DMS114 treated with DMSO at 0.1 percent for 48 hours (cell line): ENCODE results near the gene TTC7B.

Experiments used
- DNase-seq: peaks from one replicate; lab custom pipeline; 2025; ENCODE audit not compliant: unreplicated experiment; lab: John Stamatoyannopoulos, UW

The TTC7B gene

DNA sequence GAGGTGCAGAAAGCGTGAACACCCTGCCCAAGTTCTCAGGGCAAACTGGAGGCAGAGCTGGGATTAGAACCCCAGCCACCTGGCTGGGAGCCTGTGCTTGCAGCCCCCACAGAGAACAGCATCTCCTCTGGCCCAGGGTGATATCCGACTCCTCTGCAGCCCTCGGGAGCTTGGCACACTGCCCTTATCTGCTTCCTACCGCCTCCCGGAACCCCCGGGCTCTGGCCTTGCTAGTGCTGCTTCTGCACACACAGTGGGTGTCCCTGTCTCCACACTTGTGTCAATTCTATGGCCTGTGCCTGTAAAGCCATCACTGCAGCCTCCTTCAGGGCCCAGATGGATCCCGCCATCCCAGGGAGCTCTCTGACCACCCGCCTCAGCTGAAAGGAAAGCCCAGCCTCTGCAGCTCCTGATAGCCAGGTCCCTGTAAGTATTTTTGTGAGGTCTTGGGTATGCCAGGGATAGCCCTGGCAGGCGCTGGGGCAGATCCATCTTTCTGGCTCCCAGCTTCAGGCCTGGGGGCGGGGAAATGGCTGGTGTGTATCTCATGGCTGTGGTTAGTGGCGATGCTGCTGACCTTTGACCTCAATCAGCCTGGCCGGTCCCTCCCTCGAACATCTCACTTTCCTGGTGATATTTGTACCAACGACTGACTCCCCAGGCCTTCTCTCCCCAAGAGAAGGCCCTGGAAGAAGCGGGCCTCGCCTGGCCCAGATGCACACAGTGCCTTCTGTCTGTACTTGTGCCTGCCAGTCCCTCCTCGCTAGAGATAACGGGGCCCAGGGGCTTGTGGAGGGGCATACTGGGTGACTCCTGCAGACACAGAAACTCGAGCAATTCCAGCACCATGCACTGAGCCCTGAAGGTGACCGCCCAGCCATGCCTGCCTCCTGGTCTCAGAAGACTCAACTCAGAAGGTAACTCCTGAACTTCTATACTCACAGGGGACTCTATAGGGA lies 235.6 kb downstream of the TTC7B start:
- no peak for DNase-seq

DNA sequence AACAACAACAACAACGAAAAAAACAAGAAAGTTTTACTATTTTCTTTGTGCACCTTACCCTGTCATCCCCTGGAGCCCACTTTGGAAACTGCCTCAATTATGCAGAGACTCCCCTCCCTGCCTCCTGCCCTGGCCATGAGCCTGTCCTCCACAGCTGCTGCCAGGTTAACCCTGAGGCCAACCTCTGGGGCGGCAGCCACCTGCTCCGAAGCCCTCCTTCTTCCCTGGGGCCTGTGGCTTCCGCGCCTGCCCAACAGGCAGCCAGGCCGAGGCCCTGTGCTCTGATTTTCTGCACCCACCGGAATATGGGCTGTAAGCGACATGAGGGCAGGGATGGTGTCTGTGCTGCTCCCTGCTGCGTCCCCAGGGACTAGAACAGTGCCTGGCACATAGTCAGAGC lies 236.4 kb downstream of the TTC7B start:
- no peak for DNase-seq

- no peak for DNase-seq
Observed at GRCh38 chr14:90579088-90579487, 237.1 kb downstream of the TTC7B start.

- DNase-seq = no peak
Observed at GRCh38 chr14:90578283-90578985, 237.8 kb downstream of the TTC7B start.

DNA sequence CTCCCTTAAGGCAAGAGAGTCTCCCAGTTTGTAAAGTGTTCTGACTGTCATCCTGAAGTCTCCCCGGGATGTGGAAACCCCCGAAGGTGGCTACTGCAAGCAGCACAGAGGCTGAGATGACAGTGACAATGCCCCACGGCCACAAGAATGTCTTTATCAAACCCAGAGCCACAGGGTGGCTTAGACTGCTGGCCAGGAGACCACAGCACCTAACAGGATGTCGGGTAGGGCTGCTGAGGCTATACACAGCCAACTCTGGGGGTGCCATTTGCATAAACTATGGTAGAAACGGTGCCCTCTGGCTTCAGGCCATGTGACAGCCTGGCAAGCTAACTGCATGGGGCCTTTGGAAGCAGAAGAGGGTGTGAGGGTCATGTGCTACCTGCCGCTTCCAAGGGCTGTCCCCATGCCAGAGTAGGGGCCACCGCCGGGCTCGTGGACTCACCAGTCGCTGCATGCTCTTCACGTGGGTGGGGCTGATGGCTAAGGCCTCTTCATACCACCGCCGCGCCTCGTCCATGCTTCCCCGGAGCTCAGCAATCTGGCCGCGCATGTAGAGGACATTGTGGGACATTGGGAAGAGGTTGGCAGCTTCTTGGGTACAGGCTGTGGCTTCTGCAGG lies 238.5 kb downstream of the TTC7B start:
- no peak for DNase-seq

DNA sequence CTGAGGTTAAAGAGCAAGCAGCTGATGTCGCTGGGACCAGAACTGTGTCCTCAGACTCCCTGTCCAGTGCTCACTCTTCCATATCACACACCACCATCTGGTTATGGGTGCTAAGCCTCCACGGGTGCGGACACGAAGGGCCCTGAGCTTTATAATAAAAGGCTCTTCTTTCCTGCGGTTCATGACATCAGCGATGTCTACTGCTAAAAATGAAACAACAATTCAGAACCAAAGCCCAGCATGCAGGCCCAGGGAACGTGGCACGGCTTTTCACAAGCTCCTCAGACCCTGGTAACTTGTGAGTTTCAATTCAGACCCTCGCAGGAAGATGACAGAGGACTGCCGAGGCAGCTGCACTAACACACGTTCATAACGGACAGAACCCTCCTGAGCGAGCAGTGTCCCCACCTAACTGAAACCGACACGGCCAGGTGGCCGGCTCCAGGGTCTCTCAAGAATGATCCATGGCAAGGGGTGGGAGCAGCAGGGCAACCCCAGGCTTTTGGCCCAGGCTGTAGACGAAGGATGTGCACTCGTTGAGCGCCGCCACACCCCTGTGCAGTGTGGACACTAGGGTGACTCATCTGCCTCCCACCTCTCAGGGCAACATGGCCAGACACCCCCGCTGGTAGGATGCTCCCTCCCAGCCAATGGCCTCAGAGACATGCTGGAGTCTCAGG lies 239.1 kb downstream of the TTC7B start:
- DNase-seq = no peak

GRCh38 chr14:90576581-90576980 lies 239.6 kb downstream of the TTC7B start:
- no peak for DNase-seq

DNA sequence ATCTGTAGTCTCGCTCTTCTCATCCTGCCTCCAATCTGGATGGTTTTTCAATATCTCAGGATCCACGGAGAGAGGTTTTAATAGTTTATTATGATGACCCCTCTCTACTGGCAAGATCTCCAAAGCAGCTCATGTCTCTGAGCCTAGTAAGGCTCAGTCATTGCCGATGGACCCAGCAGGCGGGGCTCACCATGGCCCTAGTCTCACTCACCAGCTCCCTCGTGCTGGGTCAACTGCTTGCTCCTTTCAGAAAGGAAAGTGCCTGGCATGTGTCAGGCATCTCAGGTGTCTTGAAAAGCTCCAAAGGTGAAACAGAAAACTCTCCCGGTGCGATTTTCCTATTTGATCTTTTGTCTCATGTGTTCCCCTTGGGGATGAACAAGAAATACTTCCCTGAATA lies 240.4 kb downstream of the TTC7B start:
- no peak for DNase-seq

DNA sequence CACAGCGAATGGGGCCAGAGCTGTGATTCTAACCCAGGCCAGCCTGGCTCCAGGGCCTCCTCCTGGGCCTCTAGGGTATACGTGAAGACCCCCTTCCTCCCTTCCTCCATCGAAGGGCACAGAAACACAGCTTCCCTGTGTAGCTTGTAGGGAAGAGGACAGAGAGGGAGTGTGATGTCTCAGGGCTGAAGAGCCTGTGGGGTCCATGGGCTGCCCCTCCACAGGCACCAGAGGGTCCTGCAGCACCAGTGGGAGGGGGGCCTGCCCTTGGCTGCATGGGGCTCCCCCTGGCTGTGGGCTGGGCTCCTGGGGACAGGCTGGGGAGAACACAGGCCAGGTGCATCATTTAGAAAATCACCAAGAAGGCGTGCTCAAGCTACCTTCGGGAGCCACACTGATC lies 240.9 kb downstream of the TTC7B start:
- no peak for DNase-seq

DNA sequence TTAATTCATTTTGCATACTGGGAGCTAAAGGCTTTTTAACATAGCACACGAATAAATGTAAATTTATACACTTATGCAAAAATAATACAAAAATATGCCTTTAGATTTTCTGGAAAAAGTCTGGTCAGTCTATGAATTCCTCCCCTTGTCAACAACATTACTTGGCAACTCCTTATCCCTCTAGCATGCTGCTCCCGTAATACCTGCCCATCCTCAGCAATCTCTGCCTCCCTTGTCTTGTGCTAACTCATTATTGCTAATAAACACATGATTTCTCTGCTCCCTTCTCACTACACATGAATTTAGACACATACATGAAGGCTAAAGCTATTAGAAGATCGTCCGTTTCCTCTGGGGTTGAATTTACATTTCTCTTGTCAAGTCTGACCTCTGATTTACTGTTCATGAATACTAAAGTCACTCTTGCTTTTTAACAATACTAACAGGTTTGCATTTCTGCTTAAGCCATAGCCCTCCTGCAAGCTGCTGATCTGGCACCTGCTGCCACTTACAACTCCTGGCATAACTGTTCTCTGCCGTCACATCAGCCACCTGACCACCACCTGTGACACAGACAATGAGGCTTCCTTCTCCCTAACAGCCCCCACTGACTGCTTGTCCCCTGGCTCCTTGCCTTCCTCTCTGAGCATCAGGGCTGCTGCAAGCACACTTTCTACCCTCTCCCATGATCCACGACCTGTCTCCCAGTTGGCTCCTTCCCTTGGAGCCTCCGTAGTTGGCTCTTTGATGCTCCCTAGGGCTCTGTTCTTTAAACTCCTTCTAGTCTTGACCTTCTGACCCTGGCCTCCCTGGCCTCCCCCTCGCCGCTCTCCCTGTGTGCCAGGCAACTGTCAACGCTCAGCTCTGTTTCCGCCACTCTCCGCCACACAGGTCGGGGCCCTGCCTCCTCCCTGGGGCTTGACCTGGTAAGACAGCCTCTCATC lies 241.8 kb downstream of the TTC7B start:
- no peak for DNase-seq

- no peak for DNase-seq
Observed at GRCh38 chr14:90573385-90574105, 242.7 kb downstream of the TTC7B start.

GRCh38 chr14:90572441-90573150 lies 243.6 kb downstream of the TTC7B start:
- no peak for DNase-seq

DNA sequence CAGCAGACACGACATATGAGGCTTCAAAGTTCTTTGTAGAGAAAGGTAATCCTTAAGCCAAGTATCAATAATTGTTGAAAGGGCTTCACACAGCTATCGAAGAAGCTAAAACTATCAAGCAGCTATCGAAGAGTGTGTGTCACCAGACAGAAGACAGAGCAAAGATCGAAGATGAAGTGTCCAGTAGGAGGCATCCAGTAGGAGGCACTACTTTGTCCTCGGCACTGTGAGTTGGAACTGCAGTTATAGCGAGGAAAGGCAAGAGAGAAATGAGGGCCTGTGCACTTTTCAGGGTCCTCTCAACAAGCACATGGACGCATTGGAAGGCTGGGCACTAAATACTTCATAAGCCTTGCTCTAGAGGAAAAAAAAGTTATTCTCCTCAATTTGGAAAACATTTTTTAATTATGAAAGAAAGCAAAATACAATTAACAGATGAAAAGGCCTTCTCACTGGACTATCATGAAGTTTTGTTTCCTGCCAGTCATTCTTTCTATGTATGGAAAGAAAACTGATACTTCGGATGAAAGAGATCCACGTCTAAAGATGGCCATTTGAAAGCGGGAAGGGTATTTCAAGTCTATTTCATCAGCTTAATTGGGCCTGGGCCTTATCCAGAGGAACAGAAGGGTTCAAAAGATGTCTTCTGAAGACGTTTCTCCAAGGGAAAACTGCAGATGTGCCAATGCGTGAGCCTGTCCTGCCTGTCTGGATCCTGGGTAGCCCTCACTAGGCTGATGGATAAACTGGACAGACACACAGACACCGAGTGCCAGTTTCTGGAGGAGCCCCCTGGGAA lies 244.9 kb downstream of the TTC7B start:
- no peak for DNase-seq

GRCh38 chr14:90570461-90570860 lies 245.8 kb downstream of the TTC7B start:
- no peak for DNase-seq

GRCh38 chr14:90569606-90570387 lies 246.4 kb downstream of the TTC7B start:
- DNase-seq = no peak

DNA sequence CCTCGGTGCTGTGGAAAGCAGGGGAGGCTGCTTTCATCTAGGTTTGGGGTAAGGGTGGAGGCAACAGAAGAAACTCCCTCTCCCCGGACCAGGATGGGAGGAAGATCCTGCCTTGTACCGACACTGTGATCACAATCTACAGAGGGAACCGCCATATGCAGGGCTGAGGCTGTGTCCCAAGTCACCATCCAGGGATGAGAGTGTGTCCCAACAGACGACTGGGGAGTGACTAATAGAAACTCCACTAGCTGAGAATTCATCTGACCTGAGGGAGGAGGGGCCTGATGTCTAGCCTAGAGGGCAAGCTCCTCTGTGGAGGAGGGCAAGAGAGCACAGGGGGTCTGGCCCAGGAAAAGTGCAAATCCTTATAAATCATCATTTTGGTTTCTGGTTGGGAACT lies 247.0 kb downstream of the TTC7B start:
- DNase-seq = no peak

GRCh38 chr14:90568405-90568804 lies 247.8 kb downstream of the TTC7B start:
- DNase-seq = no peak
